Activated CD4-positive, CD25-positive, alpha-beta regulatory T cell treated with anti-CD3 and anti-CD28 coated beads, Interleukin-2, amount 50 U/mL, for 72 hours (primary cell): ENCODE results near the gene LHX4.

Experiments
- DNase-seq: peaks from one replicate; pipeline ENCODE4 v3.0.0; 2021

The LHX4 gene

DNA sequence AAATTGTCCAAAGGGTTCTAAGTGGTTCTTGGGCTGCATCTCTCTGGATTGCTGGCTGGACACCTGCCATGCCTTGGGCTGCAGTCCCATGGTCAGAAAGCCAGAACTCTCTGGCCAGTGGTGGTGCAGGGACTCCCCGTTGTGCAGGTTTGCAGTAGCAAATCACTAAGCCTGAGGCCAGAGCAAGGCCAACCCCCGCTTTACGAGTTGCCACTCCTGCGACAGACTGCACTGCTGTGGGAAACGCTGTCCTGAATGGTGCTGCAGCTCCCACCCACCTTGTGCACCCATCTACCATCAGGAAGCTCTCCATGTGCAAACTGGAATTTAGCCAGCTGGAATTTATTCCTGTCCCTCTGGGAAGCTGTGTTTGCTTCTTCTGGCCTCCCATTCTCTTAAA, 45.7 kb downstream of the LHX4 start:
- DNase-seq = no peak

DNA sequence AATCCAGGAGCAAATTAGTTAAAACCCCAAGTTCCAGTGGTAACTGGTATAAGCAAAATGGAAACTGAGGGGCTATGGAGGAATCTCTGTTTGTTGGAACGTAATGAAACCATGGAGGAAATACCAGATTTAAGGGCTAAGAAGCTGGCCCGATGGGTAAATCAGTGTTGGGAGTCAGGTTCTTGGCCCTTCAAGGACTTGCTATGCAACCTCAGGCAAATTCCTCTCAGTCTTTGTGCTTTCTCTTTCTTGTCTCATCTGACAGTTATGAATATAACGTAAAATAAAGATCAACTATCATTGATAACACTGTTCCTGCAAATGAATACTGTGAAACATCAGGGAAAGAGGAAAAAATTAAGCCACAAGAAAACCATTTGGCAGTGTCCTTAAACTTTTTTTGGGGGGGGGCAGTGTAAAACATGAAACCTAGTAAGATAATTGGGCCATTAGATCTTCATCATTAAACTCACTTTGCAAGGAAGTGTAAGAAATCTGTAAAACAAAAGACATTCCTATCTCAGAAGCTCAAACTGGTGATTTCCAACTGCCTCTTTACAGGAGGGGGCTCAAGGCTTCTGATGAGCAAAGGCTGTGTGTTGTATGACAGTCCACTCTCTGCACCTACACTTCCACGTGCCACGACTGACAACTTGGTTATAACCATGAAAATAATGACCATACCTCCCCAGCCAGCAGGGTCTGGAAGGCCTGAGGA, 47.6 kb downstream of the LHX4 start:
- no peak for DNase-seq

DNA sequence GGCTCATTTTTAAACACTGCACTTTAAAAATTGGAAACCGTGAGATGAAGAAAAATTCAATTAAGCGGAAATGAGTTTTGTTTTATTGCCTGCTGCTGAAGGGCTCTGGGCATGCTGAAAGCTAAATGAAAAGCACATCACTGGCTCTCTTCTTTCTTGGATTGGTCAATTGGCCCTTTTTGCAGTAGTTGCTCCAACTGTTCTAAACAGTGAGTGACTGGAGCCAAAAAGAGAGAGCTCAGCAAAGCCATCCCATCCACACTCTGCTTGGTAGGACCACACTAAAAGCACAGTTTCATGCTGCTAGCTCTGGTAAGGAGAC, 48.1 kb downstream of the LHX4 start:
- DNase-seq = no peak

DNA sequence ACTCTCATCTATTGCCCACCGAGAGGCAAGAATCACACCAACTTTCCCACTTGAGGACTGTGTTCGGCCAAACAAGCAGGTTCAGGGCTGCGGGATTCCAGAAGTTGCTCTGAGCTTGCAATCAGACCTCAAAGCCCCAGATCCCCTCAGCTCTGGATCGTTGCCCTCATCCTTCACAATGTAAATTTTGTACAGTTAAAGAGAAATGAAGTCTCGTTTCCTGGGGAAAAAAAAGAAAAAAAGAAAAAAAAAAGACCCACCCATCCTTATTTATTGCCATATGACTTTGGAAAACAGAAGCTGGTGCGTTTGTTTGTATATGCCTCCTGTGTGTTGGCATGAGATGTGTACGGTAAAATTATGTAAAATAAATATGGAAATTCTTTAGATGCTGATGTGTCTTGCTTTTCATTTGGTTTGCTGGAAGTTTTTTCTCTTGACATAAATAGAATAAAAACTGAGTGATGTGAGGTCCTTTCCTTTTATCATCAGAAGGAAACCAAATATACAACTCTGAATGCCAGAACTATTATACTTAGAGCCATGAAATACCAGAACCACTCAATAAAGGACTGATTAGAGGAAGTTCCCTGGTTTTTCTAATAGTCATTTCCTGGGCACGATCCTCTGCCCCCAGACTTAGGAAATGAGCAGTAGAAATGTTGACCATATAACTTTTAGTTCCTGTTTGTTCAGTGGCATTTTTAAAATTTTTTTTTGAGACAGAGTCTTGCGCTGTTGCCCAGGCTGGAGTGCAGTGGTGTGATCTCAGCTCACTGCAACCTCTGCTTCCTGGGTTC, 48.7 kb downstream of the LHX4 start:
- DNase-seq = no peak

DNA sequence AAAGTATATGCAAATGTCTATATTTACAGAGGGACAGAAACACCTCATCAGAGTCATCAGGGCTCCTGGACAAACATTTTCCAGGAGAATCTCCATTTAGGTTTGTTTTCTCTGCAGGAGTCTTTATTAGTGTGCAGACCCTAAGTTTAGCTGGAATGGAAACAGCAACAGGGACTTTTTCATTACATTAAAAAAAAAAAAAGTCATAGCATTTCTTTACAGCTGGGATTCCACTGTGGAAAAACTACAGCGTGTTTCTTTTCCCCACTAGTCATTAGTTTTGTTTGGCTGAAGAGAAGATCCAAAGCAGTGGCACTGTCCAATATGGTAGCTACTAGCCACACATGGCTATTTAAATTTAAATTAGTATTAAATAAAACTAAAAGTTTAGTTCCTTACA, 49.6 kb downstream of the LHX4 start:
- DNase-seq = no peak

DNA sequence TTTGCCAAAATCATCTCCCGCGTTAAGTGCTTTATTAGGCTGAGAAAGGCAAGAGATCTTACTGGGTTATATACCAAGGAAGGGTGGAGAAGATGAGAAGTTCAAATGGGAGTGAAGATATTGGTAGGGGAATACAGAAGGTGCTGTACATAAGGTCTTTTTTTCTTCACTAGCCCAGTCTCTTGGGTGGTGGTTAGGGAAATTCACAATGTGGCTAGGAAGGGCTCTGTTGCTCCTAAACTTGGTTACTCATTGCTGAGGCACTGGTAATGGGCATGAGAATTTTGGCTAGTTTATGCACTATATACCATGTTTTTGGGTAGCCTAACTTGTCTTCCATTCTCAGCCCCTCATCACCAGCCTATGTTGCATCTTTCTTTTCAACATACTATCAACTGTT, 50.6 kb downstream of the LHX4 start:
- no peak for DNase-seq

DNA sequence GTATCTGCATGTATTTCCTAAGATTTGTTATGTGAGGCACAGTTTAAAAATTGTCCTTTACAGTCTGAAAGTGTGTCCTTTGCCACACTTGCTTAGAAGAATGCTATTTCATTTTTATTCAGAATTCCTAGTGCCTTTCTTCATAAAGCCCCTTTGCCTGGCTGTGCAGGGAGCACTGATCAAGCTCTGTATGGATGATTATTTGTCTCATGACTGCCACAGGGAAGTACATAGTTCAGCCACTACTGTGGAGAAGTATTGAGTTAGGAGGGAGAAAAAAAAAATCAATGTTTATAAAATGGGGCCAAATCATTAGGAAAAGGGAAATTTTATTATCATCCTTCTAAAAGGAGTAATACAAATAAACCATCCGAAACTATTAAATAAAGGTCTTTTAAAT, 51.4 kb downstream of the LHX4 start:
- no peak for DNase-seq

DNA sequence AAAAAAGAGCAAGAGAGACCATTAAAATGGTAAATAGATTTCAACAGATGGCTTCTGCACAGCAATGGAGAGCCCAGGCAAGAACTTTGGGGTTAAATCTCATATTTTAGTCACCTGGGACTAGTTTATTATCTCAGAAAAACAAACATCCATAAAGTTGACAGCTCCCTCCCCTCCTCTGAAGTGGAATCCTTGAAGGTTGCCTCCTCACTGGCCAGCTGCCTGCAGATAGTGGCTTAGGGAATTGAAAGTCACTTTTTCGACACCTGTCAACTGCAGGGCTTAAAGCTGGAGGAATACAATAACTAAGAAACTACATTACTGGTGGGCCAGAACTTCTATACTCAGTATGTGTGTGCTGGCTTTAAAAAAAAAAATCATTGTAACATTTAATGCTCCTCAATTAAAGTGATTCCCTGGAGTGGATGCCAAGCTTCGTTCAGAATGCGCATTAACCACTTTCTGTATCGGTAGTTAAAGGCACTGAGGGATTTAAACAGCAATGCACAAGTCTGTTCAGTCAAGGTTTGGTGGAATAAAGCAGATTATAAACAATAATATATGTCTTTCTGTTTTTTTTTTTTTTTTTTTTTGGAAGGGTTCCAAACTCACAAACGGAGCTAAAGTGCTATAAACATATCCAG, 52.5 kb downstream of the LHX4 start:
- no peak for DNase-seq

DNA sequence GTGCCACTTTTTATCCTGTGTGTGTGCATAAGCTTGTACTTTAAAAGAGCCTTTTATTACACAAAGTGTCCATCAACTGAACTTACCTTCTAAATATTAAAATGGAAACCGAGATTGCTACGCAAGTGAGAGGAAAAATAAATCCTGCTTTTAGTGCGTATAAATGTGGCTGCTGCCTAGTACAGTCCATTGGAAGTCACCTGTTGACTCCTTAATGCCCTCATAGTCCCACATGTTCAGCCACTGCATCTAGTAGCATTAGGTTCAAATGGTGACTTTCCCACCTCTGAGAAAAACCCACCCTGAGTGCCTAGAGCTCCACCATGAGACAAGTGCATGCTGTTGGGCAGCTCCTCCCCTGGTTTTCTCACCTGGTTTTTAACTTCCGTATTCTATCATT, 53.0 kb downstream of the LHX4 start:
- DNase-seq = no peak

DNA sequence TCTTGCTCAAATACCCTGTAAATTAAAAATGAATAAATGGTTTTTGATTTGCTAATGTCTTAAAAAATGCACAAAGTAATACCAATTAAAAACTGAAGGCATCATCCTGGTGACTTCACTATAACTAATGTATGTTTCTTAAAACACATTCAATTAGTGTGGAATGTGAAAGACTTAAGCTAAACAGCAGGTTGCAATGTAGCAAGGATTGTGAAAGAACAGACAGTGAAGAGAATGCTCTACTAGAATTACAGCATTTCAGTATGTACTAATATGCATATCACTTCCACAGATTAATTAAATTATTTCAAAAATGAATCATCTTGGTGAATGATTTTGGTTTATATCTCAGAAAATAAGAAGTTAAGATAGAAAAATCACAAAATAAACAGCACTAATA, 56.4 kb downstream of the LHX4 start:
- no peak for DNase-seq

DNA sequence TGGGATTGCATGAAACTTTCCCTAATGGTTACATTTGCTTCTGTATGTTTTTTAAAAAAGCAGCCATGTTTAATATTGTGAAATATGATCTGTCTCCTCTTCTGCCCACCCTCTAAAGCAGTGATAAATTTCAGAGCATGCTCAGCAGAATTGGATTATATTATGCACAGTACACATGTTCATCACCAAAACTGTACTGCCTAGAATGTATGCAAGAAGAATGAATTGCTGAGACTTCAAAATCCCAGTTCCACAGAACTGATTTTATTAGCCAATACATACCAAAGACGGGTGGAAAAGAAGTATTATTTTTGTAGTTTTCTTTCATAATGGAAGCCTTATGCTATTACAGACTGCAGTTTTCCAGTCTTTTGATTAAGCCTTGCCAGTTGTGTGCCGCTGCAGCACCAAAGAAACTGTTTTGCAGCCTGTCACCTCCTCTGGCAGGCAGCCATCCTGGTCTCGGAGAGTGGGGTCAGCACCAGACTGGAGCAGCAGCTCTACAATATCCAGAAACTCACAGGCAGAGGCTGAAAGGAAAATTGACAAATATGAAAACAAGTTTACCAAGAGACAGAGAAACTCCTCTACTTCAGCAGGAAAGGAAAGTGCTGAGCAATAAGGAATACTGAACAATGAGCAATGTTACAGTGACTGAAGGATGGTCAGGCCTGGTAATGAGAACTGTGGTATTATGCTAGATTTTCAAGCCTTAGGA, 58.1 kb downstream of the LHX4 start:
- no peak for DNase-seq

DNA sequence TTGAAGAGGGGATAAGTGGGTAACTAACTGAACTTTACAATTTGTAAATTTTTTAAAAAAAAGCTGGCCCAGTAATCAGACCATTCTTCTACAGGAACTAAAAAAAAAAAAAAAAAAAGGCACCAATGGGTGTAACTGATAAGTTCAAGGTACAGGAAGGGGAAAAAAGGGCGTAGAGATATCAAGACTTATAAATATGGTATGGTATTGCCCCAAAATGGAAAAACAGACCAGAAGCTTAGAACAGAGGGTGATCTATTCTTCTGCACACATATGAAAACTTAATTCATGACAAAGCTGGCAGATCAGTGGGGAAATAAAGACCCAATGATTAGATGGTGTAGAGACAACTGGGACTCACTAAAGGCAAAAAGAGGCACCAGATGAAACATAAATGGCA, 58.9 kb downstream of the LHX4 start:
- DNase-seq = no peak

DNA sequence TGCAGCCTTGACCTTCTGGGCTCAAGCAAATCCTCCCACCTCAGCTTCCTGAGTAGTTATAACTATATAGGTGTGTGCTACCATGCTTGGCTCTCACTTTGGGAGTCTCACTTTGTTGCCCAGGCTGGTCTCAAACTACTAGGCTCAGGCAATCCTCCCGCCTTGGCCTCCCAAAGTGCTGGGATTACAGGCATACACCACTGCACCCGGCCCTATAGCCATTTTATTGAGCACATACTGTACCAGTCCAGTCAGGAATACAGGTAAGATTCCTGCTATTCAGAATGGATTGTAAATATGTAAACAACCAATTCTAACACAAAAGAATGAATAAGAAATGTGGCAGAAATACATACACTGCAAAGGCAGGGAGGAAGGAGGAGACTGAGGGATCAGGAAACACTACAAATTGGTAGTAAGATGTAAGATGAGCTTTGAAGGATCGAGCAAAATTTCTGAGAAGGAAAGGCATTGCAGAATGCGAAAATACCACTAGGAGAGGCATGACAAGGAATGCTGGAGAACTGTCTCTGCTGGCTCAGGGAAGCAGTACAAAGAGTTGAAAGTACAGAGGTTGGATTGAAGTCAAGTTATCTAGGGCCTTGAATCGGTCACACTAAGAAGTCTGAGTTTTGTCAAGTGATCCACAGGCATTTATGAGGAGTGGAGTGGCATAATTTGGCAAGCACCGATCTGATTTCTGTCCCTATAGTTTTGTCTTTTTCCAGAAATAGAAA, 60.4 kb downstream of the LHX4 start:
- no peak for DNase-seq

DNA sequence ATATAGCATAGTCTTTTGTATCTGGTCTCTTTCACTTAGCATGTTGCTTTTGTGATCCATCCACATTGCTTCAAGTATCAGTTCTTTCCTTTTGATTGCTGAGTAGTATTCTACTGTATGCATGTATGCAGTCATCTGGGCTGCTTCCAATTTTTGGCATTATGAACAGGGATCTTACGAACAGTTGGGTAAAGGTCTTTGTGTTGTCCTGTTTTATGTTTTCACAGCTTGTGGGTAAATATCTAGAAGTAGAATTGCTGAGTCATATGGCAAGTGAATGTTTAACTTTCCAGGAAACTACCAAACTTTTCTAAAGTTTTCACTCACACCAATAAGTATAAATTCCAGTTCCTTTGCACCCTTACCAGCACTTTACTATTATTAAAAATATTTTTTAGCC, 60.9 kb downstream of the LHX4 start:
- no peak for DNase-seq

DNA sequence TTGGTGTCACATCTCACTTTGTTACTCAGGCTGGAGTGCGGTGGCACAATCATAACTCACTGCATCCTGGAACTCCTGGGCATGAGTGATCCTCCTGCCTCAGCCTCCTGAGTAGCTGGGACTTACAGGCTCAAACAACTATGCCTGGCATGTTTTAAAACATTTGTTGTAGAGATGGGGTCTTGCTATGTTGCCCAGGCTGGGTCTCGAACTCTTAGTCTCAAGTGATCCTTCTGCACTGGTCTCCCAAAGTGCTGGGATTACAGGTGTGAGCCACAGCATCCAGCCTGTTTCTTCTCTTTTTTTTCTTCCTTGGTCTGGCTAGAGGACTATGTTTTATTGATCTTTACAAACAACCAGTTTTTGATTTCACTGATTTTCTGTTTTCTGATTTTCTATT, 64.6 kb downstream of the LHX4 start:
- no peak for DNase-seq

DNA sequence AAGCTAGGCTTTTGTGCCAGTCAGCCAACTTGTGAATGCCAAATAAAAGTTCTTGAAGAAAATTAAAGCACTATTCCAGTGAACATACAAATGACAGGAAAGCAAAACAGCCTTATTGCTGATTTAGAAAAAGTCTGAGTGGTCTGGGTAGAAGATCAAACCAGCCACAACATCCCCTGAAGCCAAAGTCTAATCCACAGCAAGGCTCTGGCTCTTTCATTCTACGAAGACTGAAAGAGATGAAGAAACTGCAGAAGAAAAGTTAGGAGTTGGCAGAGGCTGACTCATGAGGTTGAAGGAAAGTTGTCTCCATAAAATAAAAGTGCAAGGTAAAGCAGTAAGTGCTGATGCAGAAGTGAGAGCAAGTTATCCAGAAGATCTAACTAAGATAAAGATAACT, 65.9 kb downstream of the LHX4 start:
- DNase-seq = no peak

DNA sequence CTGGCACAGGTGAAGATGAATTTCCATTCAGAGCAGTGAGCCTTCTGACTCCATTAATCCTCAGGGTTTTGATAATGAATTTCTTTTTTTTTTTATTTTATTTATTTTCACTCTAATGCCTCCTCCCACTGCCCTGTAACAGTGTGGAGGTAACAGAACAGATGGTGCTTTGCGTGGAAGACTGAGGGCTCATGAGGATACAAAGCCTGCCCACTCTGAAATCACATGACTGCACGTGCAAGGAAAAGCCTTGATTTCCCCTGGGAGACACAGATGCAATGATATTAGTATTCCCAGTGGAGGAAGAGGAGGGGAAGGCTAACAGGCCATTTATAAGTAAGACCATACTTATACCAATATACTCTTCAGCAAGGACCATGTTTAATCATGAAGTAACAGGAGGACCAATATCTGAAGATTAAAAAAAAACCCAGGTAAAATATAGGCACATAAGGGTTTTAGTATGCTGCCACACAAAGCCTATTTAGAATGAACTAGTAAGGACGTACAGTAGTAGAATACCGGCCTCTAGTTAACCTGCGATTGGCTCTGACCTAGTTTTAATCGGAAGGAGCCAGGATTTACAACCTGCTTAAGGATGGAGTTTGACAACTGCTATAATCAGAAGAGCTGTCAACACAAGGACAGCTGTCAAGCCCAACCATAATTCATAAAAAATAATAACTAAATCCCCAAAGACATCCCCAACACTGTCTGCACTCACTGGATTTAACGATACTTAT, 69.6 kb downstream of the LHX4 start:
- DNase-seq = no peak

DNA sequence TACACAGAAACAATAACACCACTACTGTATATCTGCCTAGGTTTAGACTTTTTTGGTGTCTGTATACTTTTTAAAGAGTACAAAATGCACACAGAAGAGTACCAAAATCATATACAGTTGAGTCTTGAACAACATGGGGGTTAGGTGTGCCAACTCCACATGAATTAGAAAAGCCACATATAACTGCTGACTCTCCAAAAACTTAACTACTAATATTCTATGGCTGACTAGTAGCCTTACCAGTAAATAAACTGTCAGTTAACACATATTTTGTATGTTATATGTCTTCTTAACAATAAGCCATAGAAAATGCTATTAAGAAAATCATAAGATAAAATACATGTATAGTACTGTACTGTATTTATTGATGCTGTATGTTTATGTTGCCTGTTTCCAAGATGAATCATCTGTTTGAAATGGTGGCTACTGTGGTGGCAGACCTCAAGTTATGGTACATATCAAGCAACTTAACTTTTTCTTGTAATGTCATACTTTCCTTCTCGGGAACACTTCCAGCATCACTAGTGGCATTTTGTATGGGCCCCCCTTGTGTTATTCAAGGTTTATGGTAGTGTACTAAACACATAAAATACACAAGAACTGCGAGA, 71.2 kb downstream of the LHX4 start:
- DNase-seq = no peak

DNA sequence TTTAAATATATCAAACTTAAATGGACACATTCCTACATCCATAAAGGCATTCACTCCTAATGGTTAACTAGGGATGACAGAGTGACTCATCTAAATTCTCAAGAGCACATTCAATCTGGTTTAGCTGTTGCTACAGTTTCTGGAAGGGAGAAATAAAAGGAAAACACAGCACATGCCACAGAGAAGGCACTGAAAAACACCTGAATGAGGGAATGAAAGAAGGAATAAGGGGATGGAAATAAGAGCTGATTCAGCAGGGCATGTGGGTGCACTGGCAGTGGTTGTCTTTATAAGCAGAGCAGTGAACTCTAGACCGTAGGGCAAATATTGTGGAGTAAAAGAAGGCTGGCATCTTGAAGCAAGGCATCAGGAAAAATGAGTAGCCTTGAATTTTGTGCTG, 79.3 kb downstream of the LHX4 start:
- DNase-seq = no peak

DNA sequence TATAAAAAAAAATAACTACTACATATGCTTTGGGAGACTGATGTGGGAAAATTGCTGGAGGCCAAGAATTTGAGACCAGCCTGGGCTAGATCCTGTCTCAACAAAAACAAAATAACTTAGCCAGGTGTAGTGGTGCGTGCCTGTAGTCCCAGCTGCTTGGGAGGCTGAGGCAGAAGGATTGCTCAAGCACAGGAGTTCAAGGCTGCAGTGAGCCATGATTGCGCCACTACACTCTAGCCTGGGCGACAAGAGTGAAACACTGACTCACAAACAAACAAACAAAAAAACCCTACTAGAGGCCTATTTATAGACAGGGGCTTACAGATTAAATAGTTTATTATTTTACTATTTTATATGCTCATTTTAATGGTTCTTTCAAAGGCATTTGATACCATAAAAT, 80.0 kb downstream of the LHX4 start:
- DNase-seq = no peak

DNA sequence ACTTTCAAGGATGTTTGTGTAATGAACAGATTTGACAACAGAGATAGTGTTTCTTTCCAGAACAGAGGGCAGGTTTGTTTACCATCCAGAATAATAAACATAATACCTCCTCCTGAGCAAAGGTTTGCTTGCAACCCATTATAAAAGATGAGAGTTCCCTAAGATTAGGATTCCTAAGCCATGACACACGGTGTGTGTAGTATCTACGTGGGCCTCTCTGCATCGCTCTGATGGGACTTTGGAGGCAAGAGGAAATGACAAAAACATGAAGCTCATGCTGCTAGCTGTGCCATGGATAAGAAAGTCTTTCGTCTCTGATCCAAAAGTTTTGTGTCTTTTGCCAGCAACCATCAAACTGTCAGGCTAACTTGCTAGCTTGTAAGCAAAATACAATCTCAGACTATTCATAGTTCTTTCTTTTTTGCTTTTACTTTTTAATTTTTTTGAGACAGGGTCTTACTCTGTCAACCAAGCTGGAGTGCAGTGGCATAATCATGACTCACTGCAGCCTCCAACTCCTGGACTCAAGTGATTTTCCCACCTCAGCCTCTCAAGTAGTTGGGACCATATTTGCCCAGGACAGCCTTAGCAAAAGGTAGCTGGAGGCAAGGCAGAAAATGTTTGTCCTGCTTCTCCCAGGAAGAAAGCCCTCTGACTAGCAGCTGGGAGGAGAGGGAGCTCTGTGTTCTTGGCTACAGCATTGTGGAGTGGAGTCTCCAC, 81.1 kb downstream of the LHX4 start:
- no peak for DNase-seq
